GM12878 (cell line): ENCODE measurements around the gene NPSR1. TPM values are rescaled to one million over a fixed set of nuclear protein-coding genes. Genes with fewer than 3 reads are reported as not detected.
A peak's percentile ranks its signal among the peaks of the same experiment; 100 is the strongest.

Experiments used
- BACH1 ChIP-seq: fragments of 450-650 bp; IDR thresholded peaks from 2 replicates; pipeline ENCODE4 v1.6.1; 2017; ENCODE audit warnings: mild to moderate bottlenecking, borderline replicate concordance
- EP300 ChIP-seq, 2 experiments: fragments of 150-350 bp in 1 of 2; IDR thresholded peaks; 2 replicates each; pipeline ENCODE4 v1.6.1; 2011 to 2012; ENCODE audit warnings: low read depth in 2 of 2, low read length in 2 of 2, borderline replicate concordance in 1 of 2, improper control_type of control experiment in 1 of 2, inconsistent platforms in 1 of 2; ENCODE audit not compliant: control insufficient read depth in 1 of 2
- IKZF1 ChIP-seq: fragments of 450-650 bp; conservative IDR thresholded peaks from 2 replicates; pipeline ENCODE4 v1.6.1; 2017; ENCODE audit warnings: antibody characterized with exemption, mild to moderate bottlenecking
- MYB ChIP-seq: fragments of 150-350 bp; IDR thresholded peaks from 2 replicates; pipeline ENCODE4 v1.6.1; 2014; ENCODE audit warnings: mild to moderate bottlenecking, low read depth, low read length, borderline replicate concordance
- SPI1 ChIP-seq: IDR thresholded peaks from 2 replicates; pipeline ENCODE4 v1.6.1; 2011; ENCODE audit warnings: low read depth, mild to moderate bottlenecking, low read length, moderate library complexity, borderline replicate concordance; ENCODE audit not compliant: insufficient read depth
- polyA plus RNA-seq, 11 experiments: library from polyadenylated mRNA; depleted of rRNA in 4 of 11; unstranded in 6 of 11; stranded (reverse) in 5 of 11; fragments of >200 nt; fragmentation: Nextera tagmentation in 4 of 11; fragmentation: Illumina TruSeq in 1 of 11; extraction: Ambion mirVana in 4 of 11; extraction: Trizol in 1 of 11; gene quantifications; 1 replicate in 1 of 11; 2 replicates in 10 of 11; pipeline versions ENCODE4 v1.2.1 to v1.2.3, GENCODE V29; 2011 to 2016; ENCODE audit warnings: inconsistent platforms in 2 of 11, missing spikeins in 2 of 11, low read depth in 1 of 11
- total RNA-seq, 4 experiments: library from RNA; depleted of rRNA in 3 of 4; stranded (reverse); fragments of >200 nt in 3 of 4; fragmentation: Illumina TruSeq in 1 of 4; extraction: Trizol in 1 of 4; gene quantifications; 2 replicates each; pipeline versions ENCODE4 v1.2.1 to v1.2.3, GENCODE V29; 2013 to 2021
- TF ChIP-seq, protein P1 (sequence below): fragments of 450-650 bp; IDR thresholded peaks from 2 replicates; pipeline ENCODE4 v1.6.1; 2017; ENCODE audit warnings: mild to moderate bottlenecking, moderate library complexity
- TF ChIP-seq, protein P2 (sequence below): fragments of 450-650 bp; IDR thresholded peaks from 2 replicates; pipeline ENCODE4 v1.6.1; 2016; ENCODE audit warnings: mild to moderate bottlenecking
- TF ChIP-seq, protein P3 (sequence below): fragments of 450-650 bp; IDR thresholded peaks from 2 replicates; pipeline ENCODE4 v1.6.1; 2017; ENCODE audit warnings: low read depth, mild to moderate bottlenecking, moderate library complexity

The NPSR1 gene
- total and polyA plus RNA-seq, 10 of the 15 experiments (the other 5 are each of a cell fraction or from before 2014, with no cell fraction given), result 0.20 TPM; not detected in 9

GRCh38 chr7:34757570-34758110 is 99.6 kb downstream of the NPSR1 start (continued):
- TF ChIP-seq SPI1 (no peak), IKZF1 (0 out of 2 replicates have a peak, but pooled peaks have one; percentile 9), MYB (no peak), EP300 (IDR thresholded peaks at IDR 0.05; ENCODE audit: borderline replicate concordance in 1 of 2, control insufficient read depth in 1 of 2, low read depth in 2 of 2, low read length in 2 of 2) (no peak), BACH1 (0 out of 2 replicates have a peak, but pooled peaks have one; percentile 48)
- TF ChIP-seq, protein P1, sequence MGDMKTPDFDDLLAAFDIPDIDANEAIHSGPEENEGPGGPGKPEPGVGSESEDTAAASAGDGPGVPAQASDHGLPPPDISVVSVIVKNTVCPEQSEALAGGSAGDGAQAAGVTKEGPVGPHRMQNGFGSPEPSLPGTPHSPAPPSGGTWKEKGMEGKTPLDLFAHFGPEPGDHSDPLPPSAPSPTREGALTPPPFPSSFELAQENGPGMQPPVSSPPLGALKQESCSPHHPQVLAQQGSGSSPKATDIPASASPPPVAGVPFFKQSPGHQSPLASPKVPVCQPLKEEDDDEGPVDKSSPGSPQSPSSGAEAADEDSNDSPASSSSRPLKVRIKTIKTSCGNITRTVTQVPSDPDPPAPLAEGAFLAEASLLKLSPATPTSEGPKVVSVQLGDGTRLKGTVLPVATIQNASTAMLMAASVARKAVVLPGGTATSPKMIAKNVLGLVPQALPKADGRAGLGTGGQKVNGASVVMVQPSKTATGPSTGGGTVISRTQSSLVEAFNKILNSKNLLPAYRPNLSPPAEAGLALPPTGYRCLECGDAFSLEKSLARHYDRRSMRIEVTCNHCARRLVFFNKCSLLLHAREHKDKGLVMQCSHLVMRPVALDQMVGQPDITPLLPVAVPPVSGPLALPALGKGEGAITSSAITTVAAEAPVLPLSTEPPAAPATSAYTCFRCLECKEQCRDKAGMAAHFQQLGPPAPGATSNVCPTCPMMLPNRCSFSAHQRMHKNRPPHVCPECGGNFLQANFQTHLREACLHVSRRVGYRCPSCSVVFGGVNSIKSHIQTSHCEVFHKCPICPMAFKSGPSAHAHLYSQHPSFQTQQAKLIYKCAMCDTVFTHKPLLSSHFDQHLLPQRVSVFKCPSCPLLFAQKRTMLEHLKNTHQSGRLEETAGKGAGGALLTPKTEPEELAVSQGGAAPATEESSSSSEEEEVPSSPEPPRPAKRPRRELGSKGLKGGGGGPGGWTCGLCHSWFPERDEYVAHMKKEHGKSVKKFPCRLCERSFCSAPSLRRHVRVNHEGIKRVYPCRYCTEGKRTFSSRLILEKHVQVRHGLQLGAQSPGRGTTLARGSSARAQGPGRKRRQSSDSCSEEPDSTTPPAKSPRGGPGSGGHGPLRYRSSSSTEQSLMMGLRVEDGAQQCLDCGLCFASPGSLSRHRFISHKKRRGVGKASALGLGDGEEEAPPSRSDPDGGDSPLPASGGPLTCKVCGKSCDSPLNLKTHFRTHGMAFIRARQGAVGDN, result 0 out of 2 replicates have a peak, but pooled peaks have one; percentile 12
- TF ChIP-seq, protein P2, sequence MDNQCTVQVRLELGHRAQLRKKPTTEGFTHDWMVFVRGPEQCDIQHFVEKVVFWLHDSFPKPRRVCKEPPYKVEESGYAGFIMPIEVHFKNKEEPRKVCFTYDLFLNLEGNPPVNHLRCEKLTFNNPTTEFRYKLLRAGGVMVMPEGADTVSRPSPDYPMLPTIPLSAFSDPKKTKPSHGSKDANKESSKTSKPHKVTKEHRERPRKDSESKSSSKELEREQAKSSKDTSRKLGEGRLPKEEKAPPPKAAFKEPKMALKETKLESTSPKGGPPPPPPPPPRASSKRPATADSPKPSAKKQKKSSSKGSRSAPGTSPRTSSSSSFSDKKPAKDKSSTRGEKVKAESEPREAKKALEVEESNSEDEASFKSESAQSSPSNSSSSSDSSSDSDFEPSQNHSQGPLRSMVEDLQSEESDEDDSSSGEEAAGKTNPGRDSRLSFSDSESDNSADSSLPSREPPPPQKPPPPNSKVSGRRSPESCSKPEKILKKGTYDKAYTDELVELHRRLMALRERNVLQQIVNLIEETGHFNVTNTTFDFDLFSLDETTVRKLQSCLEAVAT, result peak; percentile 47
- TF ChIP-seq, protein P3, sequence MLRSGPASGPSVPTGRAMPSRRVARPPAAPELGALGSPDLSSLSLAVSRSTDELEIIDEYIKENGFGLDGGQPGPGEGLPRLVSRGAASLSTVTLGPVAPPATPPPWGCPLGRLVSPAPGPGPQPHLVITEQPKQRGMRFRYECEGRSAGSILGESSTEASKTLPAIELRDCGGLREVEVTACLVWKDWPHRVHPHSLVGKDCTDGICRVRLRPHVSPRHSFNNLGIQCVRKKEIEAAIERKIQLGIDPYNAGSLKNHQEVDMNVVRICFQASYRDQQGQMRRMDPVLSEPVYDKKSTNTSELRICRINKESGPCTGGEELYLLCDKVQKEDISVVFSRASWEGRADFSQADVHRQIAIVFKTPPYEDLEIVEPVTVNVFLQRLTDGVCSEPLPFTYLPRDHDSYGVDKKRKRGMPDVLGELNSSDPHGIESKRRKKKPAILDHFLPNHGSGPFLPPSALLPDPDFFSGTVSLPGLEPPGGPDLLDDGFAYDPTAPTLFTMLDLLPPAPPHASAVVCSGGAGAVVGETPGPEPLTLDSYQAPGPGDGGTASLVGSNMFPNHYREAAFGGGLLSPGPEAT, result no peak
